Measurements from ENCODE around the gene PLCL1. TPM values are rescaled to one million over a fixed set of nuclear protein-coding genes. Genes with fewer than 3 reads are reported as not detected.

Gene PLCL1
- 10 to 100 TPM in 1 of 4 donors, 1 to 10 TPM in 3; 6.6 to 10.0 (median 7.9) TPM for total RNA-seq

DNA sequence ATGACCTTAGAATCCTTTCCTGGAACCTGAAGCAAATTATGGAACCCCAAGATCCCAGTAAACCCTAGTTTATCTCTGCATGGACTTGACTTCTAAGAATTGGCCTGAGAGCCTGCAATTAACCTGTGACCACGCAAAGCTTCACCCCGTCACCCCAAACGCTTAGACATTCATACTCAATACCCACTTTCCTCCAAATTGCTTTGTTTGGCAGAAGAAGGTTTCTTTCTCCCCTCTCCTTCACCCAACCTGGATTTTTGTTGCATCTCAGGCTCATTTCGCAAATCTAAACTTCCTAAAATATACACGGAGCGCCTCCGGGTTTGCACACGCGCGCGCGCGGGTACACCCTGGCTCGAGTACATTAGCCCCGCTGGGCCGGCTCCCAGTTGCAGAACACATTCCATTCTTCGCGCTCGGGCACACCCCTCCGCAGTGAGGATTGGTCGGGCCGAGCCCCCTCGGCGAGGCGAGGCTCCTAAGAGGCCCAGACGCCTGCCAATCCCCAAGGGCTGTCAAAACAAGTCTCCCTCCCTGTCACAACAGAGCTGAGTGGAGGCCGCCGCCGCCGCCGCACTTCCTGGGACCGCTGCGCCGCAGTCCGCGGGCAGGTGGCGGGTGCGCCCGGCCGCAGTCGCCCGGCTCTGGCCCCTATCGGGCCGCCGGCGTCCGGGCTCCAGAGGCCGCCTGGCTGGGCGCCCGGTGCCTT is at the start of gene PLCL1:
Gene PLCL1 (plus strand): TSS at position 545 of the 709 bp plus-strand sequence.
- DNase-seq (ENCODE audit: low spot score in 2 of 2) = peak; percentile 72 to 77
- H3K4me3 ChIP-seq = peak within 1 kb of the TSS; percentile 69 to 85 (median 76)
- H3K36me3 ChIP-seq = no peaks in the 10 kb centered on the region
- WGBS, 2 donors = 1% methylated on average over 42 to 44 of the region's 50 CpGs
- peaks cover 0 to 34% (median 11%) of the 10 kb centered on the region in 4 donors for H3K4me1 ChIP-seq
- H3K9me3 ChIP-seq = no peaks in the 10 kb centered on the region
- H3K27ac ChIP-seq = peak within 1 kb of the TSS; percentile 70 to 85 (median 73)
- TF ChIP-seq POLR2A (IDR thresholded peaks at IDR 0.05) = peak in 1 of 2 donors; percentile 90
- TF ChIP-seq, protein P1, sequence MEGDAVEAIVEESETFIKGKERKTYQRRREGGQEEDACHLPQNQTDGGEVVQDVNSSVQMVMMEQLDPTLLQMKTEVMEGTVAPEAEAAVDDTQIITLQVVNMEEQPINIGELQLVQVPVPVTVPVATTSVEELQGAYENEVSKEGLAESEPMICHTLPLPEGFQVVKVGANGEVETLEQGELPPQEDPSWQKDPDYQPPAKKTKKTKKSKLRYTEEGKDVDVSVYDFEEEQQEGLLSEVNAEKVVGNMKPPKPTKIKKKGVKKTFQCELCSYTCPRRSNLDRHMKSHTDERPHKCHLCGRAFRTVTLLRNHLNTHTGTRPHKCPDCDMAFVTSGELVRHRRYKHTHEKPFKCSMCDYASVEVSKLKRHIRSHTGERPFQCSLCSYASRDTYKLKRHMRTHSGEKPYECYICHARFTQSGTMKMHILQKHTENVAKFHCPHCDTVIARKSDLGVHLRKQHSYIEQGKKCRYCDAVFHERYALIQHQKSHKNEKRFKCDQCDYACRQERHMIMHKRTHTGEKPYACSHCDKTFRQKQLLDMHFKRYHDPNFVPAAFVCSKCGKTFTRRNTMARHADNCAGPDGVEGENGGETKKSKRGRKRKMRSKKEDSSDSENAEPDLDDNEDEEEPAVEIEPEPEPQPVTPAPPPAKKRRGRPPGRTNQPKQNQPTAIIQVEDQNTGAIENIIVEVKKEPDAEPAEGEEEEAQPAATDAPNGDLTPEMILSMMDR (IDR thresholded peaks at IDR 0.05) = peak in 1 of 5 experiments; percentile 47
- TF ChIP-seq EP300 (IDR thresholded peaks at IDR 0.05) = peak in 1 of 2 donors; percentile 82
- no peaks in the 10 kb centered on the region for H3K27me3 ChIP-seq

DNA sequence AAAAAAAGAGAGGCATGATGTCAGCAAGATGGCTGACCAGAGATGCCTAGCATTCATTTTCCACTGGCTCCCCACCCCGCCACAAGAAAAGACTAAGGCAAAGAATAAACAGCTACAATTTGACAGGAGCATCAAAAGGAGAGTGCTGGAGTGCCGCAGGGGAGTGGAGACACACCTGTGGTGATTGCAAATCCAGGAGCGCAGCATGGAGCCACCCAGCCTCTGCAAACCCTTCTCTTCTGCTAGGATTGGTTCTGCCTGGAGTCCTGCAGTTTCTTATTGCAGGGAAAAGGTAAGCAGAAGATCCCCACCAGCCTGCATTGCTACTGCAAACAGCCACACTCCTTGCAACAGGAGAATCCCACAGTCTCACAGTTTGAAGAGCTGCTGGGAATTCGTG is 45.4 kb upstream of the PLCL1 start:
- no peak overlapping the region for H3K27ac ChIP-seq
- H3K4me1 ChIP-seq = no peaks in the 10 kb centered on the region
- no peak for DNase-seq (ENCODE audit: low spot score in 2 of 2)
- peaks cover 0 to 25% (median 2%) of the 10 kb centered on the region in 4 donors for H3K9me3 ChIP-seq
- H3K36me3 ChIP-seq = no peaks in the 10 kb centered on the region
- 65 to 80% methylated on average over 4 of the region's 4 CpGs for WGBS, 2 donors
- H3K4me3 ChIP-seq = no peak overlapping the region
- no peak for TF ChIP-seq POLR2A (IDR thresholded peaks at IDR 0.05)
- TF ChIP-seq, protein P1 (IDR thresholded peaks at IDR 0.05) = no peak
- no peak for TF ChIP-seq EP300 (IDR thresholded peaks at IDR 0.05)
- H3K27me3 ChIP-seq = no peaks in the 10 kb centered on the region

DNA sequence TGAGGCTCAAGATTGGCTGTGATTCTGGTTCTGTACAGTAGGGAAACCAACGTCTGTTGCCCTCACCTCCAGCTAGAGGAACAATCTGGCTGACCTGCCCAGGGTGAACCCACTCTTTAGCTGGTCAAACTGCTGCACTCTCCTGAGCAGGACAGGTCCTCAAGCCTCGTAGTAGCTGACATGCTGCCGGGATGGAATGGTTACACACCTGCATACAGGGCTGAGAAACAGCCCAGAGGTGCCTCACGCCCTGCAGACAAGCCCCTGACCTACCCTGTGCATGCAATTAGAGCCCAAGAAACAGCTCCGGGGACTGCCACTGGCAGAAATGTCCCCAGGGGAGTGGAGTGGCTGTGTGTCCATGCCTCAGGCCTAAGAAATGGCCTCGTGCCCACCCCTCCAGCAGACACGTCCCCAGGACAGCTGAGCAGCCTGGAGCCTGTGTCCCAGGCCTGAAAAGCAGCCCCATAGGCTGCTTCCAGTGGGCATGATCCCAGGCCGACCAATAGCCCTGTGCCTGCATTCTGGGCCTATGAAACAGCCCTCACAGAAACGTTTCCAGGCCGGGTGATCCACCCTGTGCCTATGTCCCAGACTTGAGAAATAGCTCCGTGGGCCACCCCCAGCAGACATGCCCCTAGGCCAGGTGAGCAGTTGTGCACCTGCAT is 44.6 kb upstream of the PLCL1 start:
- no peaks in the 10 kb centered on the region for H3K4me1 ChIP-seq
- H3K9me3 ChIP-seq = peaks cover 0 to 25% (median 2%) of the 10 kb centered on the region in 4 donors
- WGBS, 2 donors = 62 to 80% methylated on average over 4 to 10 of the region's 11 CpGs

DNA sequence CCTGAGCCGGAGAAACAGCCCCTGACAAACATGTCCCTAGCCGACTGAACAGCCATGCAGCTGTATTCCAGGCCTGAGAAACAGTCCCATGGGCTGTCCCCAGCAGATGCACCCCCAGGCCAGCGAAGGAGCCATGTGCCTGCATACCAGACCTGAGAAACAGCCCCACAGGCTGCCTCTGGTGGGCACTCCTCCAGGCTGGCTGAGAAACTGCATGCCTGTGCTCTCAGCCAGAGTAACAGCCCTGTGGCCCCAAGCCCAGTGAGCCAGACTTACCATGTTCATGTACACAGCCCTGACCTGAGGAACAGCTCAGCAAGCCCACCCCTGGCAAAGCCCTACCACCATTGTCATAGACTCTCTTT is 44.1 kb upstream of the PLCL1 start:
- H3K36me3 ChIP-seq = no peaks in the 10 kb centered on the region
- H3K27ac ChIP-seq = no peak overlapping the region
- 83 to 90% methylated on average over 2 to 3 of the region's 3 CpGs for WGBS, 2 donors
- no peaks in the 10 kb centered on the region for H3K4me1 ChIP-seq
- no peak for DNase-seq (ENCODE audit: low spot score in 2 of 2)
- H3K4me3 ChIP-seq = no peak overlapping the region
- no peak for TF ChIP-seq POLR2A (IDR thresholded peaks at IDR 0.05)
- H3K9me3 ChIP-seq = peaks cover 0 to 25% (median 2%) of the 10 kb centered on the region in 4 donors
- H3K27me3 ChIP-seq = no peaks in the 10 kb centered on the region

More for the DNA sequence above, 44.6 kb upstream of the PLCL1 start:
- DNase-seq (ENCODE audit: low spot score in 2 of 2) = no peak
- Histone ChIP-seq H3K27ac (no peak overlapping the region), H3K4me3 (no peak overlapping the region), H3K27me3 (no peaks in the 10 kb centered on the region), H3K36me3 (no peaks in the 10 kb centered on the region)
- TF ChIP-seq, protein P1 (IDR thresholded peaks at IDR 0.05) = no peak
- no peak for TF ChIP-seq POLR2A (IDR thresholded peaks at IDR 0.05)
- no peak for TF ChIP-seq EP300 (IDR thresholded peaks at IDR 0.05)

DNA sequence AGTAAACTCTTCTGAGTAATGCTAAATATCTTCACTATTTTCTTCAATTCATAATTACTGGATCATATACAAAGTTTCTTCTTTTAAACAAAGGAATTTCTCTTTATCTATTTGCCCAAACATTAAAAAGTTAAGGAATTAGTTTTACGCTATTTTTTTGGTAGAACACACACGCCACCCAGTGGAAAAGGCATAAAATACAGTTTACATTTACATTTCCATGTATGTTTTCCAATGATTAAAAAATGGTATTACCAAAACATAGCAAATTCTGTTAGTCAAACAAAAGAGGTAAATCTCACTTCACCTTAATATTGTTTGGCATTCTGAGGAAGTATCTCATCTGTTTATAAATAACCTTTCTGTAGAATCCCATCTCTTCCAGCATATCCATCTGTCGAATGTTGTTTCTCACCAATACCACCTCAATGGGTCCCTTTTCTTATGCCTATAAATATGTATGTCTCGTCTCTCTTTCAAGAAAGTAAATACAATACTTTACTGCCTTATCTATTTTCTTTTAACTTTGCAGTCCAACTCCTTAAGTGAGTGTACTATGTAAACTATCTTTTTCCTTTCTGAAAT is 26.5 kb upstream of the PLCL1 start:
- H3K27ac ChIP-seq = no peak overlapping the region

More for the DNA sequence above, 26.5 kb upstream of the PLCL1 start:
- Histone ChIP-seq H3K36me3 (no peaks in the 10 kb centered on the region), H3K9me3 (no peaks in the 10 kb centered on the region), H3K27me3 (no peaks in the 10 kb centered on the region), H3K4me3 (no peak overlapping the region), H3K4me1 (no peaks in the 10 kb centered on the region)
- DNase-seq (ENCODE audit: low spot score in 2 of 2) = no peak
- WGBS, 2 donors = 25 to 27% methylated on average over 4 of the region's 4 CpGs
- TF ChIP-seq, protein P1 (IDR thresholded peaks at IDR 0.05) = peak; percentile 41 to 75 (median 74)
- TF ChIP-seq POLR2A (IDR thresholded peaks at IDR 0.05) (no peak), EP300 (IDR thresholded peaks at IDR 0.05) (no peak)
